Stimulated activated CD4-positive, alpha-beta T cell treated with anti-CD3 and anti-CD28 coated beads, Interleukin-15, amount 100 ng/mL, for 1 hour (primary cell): ENCODE results near the gene MAGI1.
"Not testable (repeated sequence)": the region's sequence is repeated elsewhere in the genome, so short reads cannot be mapped to it uniquely, and the experiment has no call there.

Experiments used
- DNase-seq, 2 donors: peaks; one replicate each; pipeline ENCODE4 v3.0.0-alpha.2; 2020; ENCODE audit warnings: low read depth in 1 of 2, low spot score in 1 of 2

MAGI1 gene

GRCh38 chr3:65907232-65908130 lies 131.2 kb downstream of the MAGI1 start:
- no peak for DNase-seq

- no peak for DNase-seq
Measured at GRCh38 chr3:65905771-65906170, 132.9 kb downstream of the MAGI1 start.

GRCh38 chr3:65904016-65904415 lies 134.7 kb downstream of the MAGI1 start:
- DNase-seq, result no peak

GRCh38 chr3:65902304-65902793 lies 136.4 kb downstream of the MAGI1 start:
- no peak for DNase-seq

GRCh38 chr3:65901226-65901625 lies 137.5 kb downstream of the MAGI1 start:
- DNase-seq, result no peak

GRCh38 chr3:65899226-65899625 lies 139.5 kb downstream of the MAGI1 start:
- DNase-seq, result no peak

- no peak for DNase-seq
Measured at GRCh38 chr3:65897766-65898165, 141.0 kb downstream of the MAGI1 start.

GRCh38 chr3:65896321-65896720 lies 142.4 kb downstream of the MAGI1 start:
- no peak for DNase-seq

GRCh38 chr3:65894679-65895453 lies 143.9 kb downstream of the MAGI1 start:
- DNase-seq, result no peak

- DNase-seq, result no peak
Measured at GRCh38 chr3:65894126-65894525, 144.6 kb downstream of the MAGI1 start.

- DNase-seq, result no peak
Measured at GRCh38 chr3:65893631-65894030, 145.1 kb downstream of the MAGI1 start.

- not testable (repeated sequence) for DNase-seq
Measured at GRCh38 chr3:65891477-65891876, 147.2 kb downstream of the MAGI1 start.

- DNase-seq, result no peak
Measured at GRCh38 chr3:65890328-65890727, 148.4 kb downstream of the MAGI1 start.

- no peak for DNase-seq
Measured at GRCh38 chr3:65889707-65890099, 149.0 kb downstream of the MAGI1 start.

- no peak for DNase-seq
Measured at GRCh38 chr3:65888980-65889706, 149.6 kb downstream of the MAGI1 start.

GRCh38 chr3:65888196-65888595 lies 150.5 kb downstream of the MAGI1 start:
- no peak for DNase-seq

GRCh38 chr3:65886391-65886790 lies 152.3 kb downstream of the MAGI1 start:
- DNase-seq, result no peak

- DNase-seq, result no peak
Measured at GRCh38 chr3:65884071-65884470, 154.6 kb downstream of the MAGI1 start.

- no peak for DNase-seq
Measured at GRCh38 chr3:65883613-65884012, 155.1 kb downstream of the MAGI1 start.

- DNase-seq, result no peak
Measured at GRCh38 chr3:65880350-65880749, 158.4 kb downstream of the MAGI1 start.

GRCh38 chr3:65879372-65879771 lies 159.3 kb downstream of the MAGI1 start:
- no peak for DNase-seq
